Measurements from ENCODE around the gene MED27.
"Not testable (repeated sequence)": the region's sequence is repeated elsewhere in the genome, so short reads cannot be mapped to it uniquely, and the experiment has no call there.

Gene MED27

GRCh38 chr9:131926360-131926922 lies 153.2 kb downstream of the MED27 start:
- Histone ChIP-seq H3K36me3 (peaks cover 0 to 7% (median 4%) of the 10 kb centered on the region in 3 donors), H3K4me3 (no peak overlapping the region), H3K9me3 (no peaks in the 10 kb centered on the region), H3K27ac (no peak overlapping the region), H3K4me1 (no peaks in the 10 kb centered on the region), H3K27me3 (no peaks in the 10 kb centered on the region)
- no peak for DNase-seq
- intact Hi-C loops (cut with DNase I; ENCODE audit: low total_unique reads), result no loop called here
- TF ChIP-seq CTCF (IDR thresholded peaks at IDR 0.05), result no peak

- no peak for DNase-seq
- Histone ChIP-seq H3K27ac (no peak overlapping the region), H3K4me3 (no peak overlapping the region), H3K27me3 (no peaks in the 10 kb centered on the region), H3K4me1 (no peaks in the 10 kb centered on the region), H3K9me3 (no peaks in the 10 kb centered on the region), H3K36me3 (peaks cover 0 to 7% (median 4%) of the 10 kb centered on the region in 3 donors)
- intact Hi-C loops (cut with DNase I; ENCODE audit: low total_unique reads), result no loop called here
- TF ChIP-seq CTCF (IDR thresholded peaks at IDR 0.05), result no peak
Measured at GRCh38 chr9:131925677-131926177, 153.9 kb downstream of the MED27 start.

GRCh38 chr9:131923766-131924165 lies 155.9 kb downstream of the MED27 start:
- H3K9me3 ChIP-seq, result no peaks in the 10 kb centered on the region
- H3K4me1 ChIP-seq, result no peaks in the 10 kb centered on the region
- H3K27ac ChIP-seq, result no peak overlapping the region
- peaks cover 0 to 2% (median 0%) of the 10 kb centered on the region in 3 donors for H3K36me3 ChIP-seq
- DNase-seq, result no peak
- intact Hi-C loops (cut with DNase I; ENCODE audit: low total_unique reads), result no loop called here
- TF ChIP-seq CTCF (IDR thresholded peaks at IDR 0.05), result no peak
- H3K4me3 ChIP-seq, result no peak overlapping the region
- no peaks in the 10 kb centered on the region for H3K27me3 ChIP-seq

- no peaks in the 10 kb centered on the region for H3K4me1 ChIP-seq
- no peaks in the 10 kb centered on the region for H3K36me3 ChIP-seq
- no peak for TF ChIP-seq CTCF (IDR thresholded peaks at IDR 0.05)
- DNase-seq, result no peak
- no peak overlapping the region for H3K27ac ChIP-seq
- no peaks in the 10 kb centered on the region for H3K27me3 ChIP-seq
- H3K9me3 ChIP-seq, result no peaks in the 10 kb centered on the region
- intact Hi-C loops (cut with DNase I; ENCODE audit: low total_unique reads), result no loop called here
- H3K4me3 ChIP-seq, result no peak overlapping the region
Measured at GRCh38 chr9:131923132-131923671, 156.5 kb downstream of the MED27 start.

GRCh38 chr9:131921635-131922034 lies 158.0 kb downstream of the MED27 start:
- not testable (repeated sequence) for DNase-seq

GRCh38 chr9:131919216-131919615 lies 160.5 kb downstream of the MED27 start:
- no peak for DNase-seq
- no peaks in the 10 kb centered on the region for H3K36me3 ChIP-seq

More at GRCh38 chr9:131921635-131922034, 158.0 kb downstream of the MED27 start:
- H3K36me3 ChIP-seq; H3K27ac ChIP-seq; H3K4me1 ChIP-seq; intact Hi-C loops (cut with DNase I; ENCODE audit: low total_unique reads); H3K27me3 ChIP-seq; H3K9me3 ChIP-seq; H3K4me3 ChIP-seq: not testable (repeated sequence)

More at GRCh38 chr9:131919216-131919615, 160.5 kb downstream of the MED27 start:
- Histone ChIP-seq H3K27ac (no peak overlapping the region), H3K4me1 (no peaks in the 10 kb centered on the region), H3K9me3 (no peaks in the 10 kb centered on the region), H3K27me3 (no peaks in the 10 kb centered on the region), H3K4me3 (no peak overlapping the region)
- intact Hi-C loops (cut with DNase I; ENCODE audit: low total_unique reads), result no loop called here
- TF ChIP-seq CTCF (IDR thresholded peaks at IDR 0.05), result no peak

Data from tibial artery (tissue), 4 donors.